ENCODE results near the gene CSNK1G3. TPM values are rescaled to one million over a fixed set of nuclear protein-coding genes. Genes with fewer than 3 reads are reported as not detected.
"Not testable (repeated sequence)": the region's sequence is repeated elsewhere in the genome, so short reads cannot be mapped to it uniquely, and the experiment has no call there.

The CSNK1G3 gene
- total RNA-seq, 2 experiments from 2014 or later, result 20.9 to 23.1 TPM

- intact Hi-C loops (cut with micrococcal nuclease; ENCODE audit: unreplicated experiment), result no loop called here
Measured at GRCh38 chr5:123485275-123485674, 26.7 kb upstream of the CSNK1G3 start.

DNA sequence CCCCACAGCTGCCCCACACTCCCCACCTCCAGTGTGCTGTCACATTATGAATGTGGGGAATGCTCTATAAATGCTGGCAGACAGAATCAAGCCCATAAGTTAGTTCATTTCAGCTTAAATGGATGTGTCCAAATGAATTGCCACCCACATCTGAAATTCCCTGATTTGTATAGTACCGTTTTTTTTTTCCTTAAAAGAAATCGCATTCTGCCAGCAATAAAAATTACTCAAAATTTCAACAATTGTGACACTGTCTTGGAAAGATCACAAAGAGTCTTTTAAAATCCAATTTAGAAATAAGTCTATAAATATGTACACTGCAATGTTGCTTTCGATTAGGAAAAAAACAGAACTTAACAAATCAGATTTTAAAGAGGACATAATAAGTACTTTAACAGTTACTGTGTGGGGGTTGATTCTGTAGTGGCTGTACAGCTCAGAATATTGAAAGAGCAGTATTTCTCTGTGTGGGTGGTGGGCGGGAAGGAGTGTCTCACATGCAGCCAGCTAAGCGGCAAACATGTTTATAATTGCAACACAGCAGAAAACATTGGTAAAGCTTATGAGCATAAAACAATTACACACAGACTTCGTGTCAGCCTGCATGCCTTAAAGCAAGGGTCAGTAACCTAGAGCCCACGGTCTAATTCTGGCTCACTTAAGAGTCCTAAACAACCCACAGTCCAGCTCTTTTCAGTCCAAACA, 24.9 kb upstream of the CSNK1G3 start:
- no peaks in the 10 kb centered on the region for H3K79me2 ChIP-seq (ENCODE audit: insufficient read depth, low read depth, low read length)
- H3K27ac ChIP-seq (ENCODE audit: low read depth, low read length, poor library complexity, severe bottlenecking), result no peak overlapping the region
- intact Hi-C loops (cut with micrococcal nuclease; ENCODE audit: unreplicated experiment), result no loop called here
- no peak overlapping the region for H2AFZ ChIP-seq (ENCODE audit: low read length)
- CTCF ChIA-PET (ENCODE audit: unreplicated experiment), result no interaction called here
- no peak overlapping the region for H3K4me2 ChIP-seq (ENCODE audit: low read length)
- H3K4me3 ChIP-seq (ENCODE audit: low read depth, low read length, poor library complexity, severe bottlenecking), result no peak overlapping the region
- POLR2A ChIA-PET, result interaction anchor here (1.2 kb wide), 1 partner anchor 9 kb away, joined by 4 read pairs; no protein-coding TSS in a partner anchor
- H4K20me1 ChIP-seq (ENCODE audit: insufficient read depth, low read length), result no peaks in the 10 kb centered on the region
- H3K36me3 ChIP-seq (ENCODE audit: insufficient read depth, low read length), result no peaks in the 10 kb centered on the region
- BruUV-seq (replicated peaks), result no TSS peak
- no peaks in the 10 kb centered on the region for H3K9me2 ChIP-seq (ENCODE audit: insufficient read depth, low read length)
- H3K9me3 ChIP-seq (ENCODE audit: low read length), result no peaks in the 10 kb centered on the region
- no peak for DNase-seq (ENCODE audit: low spot score)
- H3K4me1 ChIP-seq (ENCODE audit: insufficient read depth, low read length, poor library complexity, severe bottlenecking), result no peaks in the 10 kb centered on the region
- TF ChIP-seq EZH2phosphoT487 (IDR thresholded peaks at IDR 0.05; ENCODE audit: borderline replicate concordance, low read depth, low read length), result no peak

More at GRCh38 chr5:123485275-123485674, 26.7 kb upstream of the CSNK1G3 start:
- Histone ChIP-seq H3K9me3 (ENCODE audit: low read length) (no peaks in the 10 kb centered on the region), H3K4me2 (ENCODE audit: low read length) (no peak overlapping the region), H3K79me2 (ENCODE audit: insufficient read depth, low read depth, low read length) (no peaks in the 10 kb centered on the region), H3K4me3 (ENCODE audit: low read depth, low read length, poor library complexity, severe bottlenecking) (no peak overlapping the region), H4K20me1 (ENCODE audit: insufficient read depth, low read length) (no peaks in the 10 kb centered on the region), H2AFZ (ENCODE audit: low read length) (no peak overlapping the region), H3K27ac (ENCODE audit: low read depth, low read length, poor library complexity, severe bottlenecking) (no peak overlapping the region), H3K9me2 (ENCODE audit: insufficient read depth, low read length) (no peaks in the 10 kb centered on the region), H3K4me1 (ENCODE audit: insufficient read depth, low read length, poor library complexity, severe bottlenecking) (no peaks in the 10 kb centered on the region), H3K36me3 (ENCODE audit: insufficient read depth, low read length) (no peaks in the 10 kb centered on the region)
- no peak for DNase-seq (ENCODE audit: low spot score)
- ChIA-PET CTCF (ENCODE audit: unreplicated experiment) (no interaction called here), POLR2A (interaction anchor here (0.7 to 1.3 kb wide), 2 partner anchors 13 to 333 kb away, joined by 3 to 4 read pairs; no protein-coding TSS in a partner anchor)
- BruUV-seq (replicated peaks), result no TSS peak
- TF ChIP-seq EZH2phosphoT487 (IDR thresholded peaks at IDR 0.05; ENCODE audit: borderline replicate concordance, low read depth, low read length), result no peak
- no peak for TF ChIP-seq CTCF (conservative IDR thresholded peaks at IDR 0.05; ENCODE audit: low read length)

- DNase-seq (ENCODE audit: low spot score), result no peak
- H3K4me3 ChIP-seq (ENCODE audit: low read depth, low read length, poor library complexity, severe bottlenecking), result no peak overlapping the region
- no peaks in the 10 kb centered on the region for H3K9me2 ChIP-seq (ENCODE audit: insufficient read depth, low read length)
- H2AFZ ChIP-seq (ENCODE audit: low read length), result no peak overlapping the region
- intact Hi-C loops (cut with micrococcal nuclease; ENCODE audit: unreplicated experiment), result no loop called here
- ChIA-PET CTCF (ENCODE audit: unreplicated experiment) (no interaction called here), POLR2A (no interaction called here)
- no peak overlapping the region for H3K27ac ChIP-seq (ENCODE audit: low read depth, low read length, poor library complexity, severe bottlenecking)
- no peaks in the 10 kb centered on the region for H4K20me1 ChIP-seq (ENCODE audit: insufficient read depth, low read length)
- no peak overlapping the region for H3K4me2 ChIP-seq (ENCODE audit: low read length)
- H3K79me2 ChIP-seq (ENCODE audit: insufficient read depth, low read depth, low read length), result no peaks in the 10 kb centered on the region
- BruUV-seq (replicated peaks), result no TSS peak
- H3K4me1 ChIP-seq (ENCODE audit: insufficient read depth, low read length, poor library complexity, severe bottlenecking), result no peaks in the 10 kb centered on the region
- H3K36me3 ChIP-seq (ENCODE audit: insufficient read depth, low read length), result no peaks in the 10 kb centered on the region
- H3K9me3 ChIP-seq (ENCODE audit: low read length), result no peaks in the 10 kb centered on the region
- TF ChIP-seq CTCF (conservative IDR thresholded peaks at IDR 0.05; ENCODE audit: low read length) (no peak), EZH2phosphoT487 (IDR thresholded peaks at IDR 0.05; ENCODE audit: borderline replicate concordance, low read depth, low read length) (no peak)
Measured at GRCh38 chr5:123490974-123491373, 21.0 kb upstream of the CSNK1G3 start.

DNA sequence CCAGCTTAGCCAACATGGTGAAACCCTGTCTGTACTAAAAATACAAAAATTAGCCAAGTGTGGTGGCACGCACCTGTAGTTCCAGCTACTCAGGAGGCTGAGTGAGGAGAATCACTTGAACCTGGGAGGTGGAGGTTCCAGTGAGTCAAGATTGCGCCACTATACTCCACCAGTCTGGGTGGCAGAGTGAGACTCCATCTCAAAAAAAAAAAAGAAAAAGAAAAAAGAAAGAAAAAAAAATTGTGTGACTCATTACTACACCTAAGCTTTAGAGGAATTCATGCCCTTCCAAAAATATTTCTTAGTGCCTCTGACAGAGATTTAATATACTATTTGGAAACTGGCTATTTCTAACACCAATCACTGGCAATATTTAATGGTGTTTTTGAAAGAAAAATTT, 16.8 kb upstream of the CSNK1G3 start:
- H3K79me2 ChIP-seq (ENCODE audit: insufficient read depth, low read depth, low read length); H3K36me3 ChIP-seq (ENCODE audit: insufficient read depth, low read length); intact Hi-C loops (cut with micrococcal nuclease; ENCODE audit: unreplicated experiment); H3K4me2 ChIP-seq (ENCODE audit: low read length); H3K9me2 ChIP-seq (ENCODE audit: insufficient read depth, low read length); H3K27ac ChIP-seq (ENCODE audit: low read depth, low read length, poor library complexity, severe bottlenecking); H2AFZ ChIP-seq (ENCODE audit: low read length); H3K4me1 ChIP-seq (ENCODE audit: insufficient read depth, low read length, poor library complexity, severe bottlenecking); DNase-seq (ENCODE audit: low spot score); H3K4me3 ChIP-seq (ENCODE audit: low read depth, low read length, poor library complexity, severe bottlenecking); BruUV-seq (replicated peaks); CTCF ChIA-PET (ENCODE audit: unreplicated experiment); H3K9me3 ChIP-seq (ENCODE audit: low read length); H4K20me1 ChIP-seq (ENCODE audit: insufficient read depth, low read length): not testable (repeated sequence)
- POLR2A ChIA-PET, result interaction anchor here (1.7 kb wide), 1 partner anchor 8 kb away, joined by 4 read pairs; no protein-coding TSS in a partner anchor

Measured in OCI-LY7 (cell line).